ENCODE data around the gene PTPRG. TPM values are rescaled to one million over a fixed set of nuclear protein-coding genes. Genes with fewer than 3 reads are reported as not detected.

PTPRG gene
- total and polyA plus RNA-seq, 2 of the 13 experiments (the other 11 are each of a cell fraction or from before 2014, with no cell fraction given) = 8.0 to 25.3 TPM

DNA sequence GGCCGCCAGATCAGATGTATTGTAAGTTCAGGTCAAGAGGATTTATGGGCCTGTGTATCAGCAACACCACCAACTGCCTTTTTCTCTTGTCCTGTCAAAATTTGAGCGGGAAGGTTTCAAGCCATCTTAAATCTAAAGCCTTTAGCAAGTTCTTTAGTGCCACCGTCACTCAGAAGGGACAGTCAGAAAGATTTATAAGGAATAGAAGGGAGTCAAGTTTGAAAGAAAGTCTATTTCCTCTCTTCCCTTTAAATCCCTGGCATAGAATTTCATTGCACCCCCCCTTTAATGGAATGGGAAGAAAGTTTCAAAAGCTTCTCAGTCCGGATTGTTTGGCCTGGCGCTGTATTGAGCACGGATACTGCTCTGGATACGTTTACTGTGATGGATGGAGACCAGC lies 452.6 kb downstream of the PTPRG start:
- no peak for DNase-seq (ENCODE audit: low spot score)
- FAIRE-seq = no peak
- no peaks in the 10 kb centered on the region for H3K79me2 ChIP-seq (ENCODE audit: insufficient read depth, low read length)
- TF ChIP-seq, protein P1, sequence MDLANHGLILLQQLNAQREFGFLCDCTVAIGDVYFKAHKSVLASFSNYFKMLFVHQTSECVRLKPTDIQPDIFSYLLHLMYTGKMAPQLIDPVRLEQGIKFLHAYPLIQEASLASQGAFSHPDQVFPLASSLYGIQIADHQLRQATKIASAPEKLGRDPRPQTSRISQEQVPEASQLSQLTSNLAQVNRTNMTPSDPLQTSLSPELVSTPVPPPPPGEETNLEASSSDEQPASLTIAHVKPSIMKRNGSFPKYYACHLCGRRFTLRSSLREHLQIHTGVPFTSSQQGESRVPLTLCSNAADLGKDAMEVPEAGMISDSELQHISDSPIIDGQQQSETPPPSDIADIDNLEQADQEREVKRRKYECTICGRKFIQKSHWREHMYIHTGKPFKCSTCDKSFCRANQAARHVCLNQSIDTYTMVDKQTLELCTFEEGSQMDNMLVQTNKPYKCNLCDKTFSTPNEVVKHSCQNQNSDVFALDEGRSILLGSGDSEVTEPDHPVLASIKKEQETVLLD (CRISPR knock-in tag; IDR thresholded peaks at IDR 0.05; ENCODE audit: low read depth) = no peak
- no peak for TF ChIP-seq ZNF24 (IDR thresholded peaks at IDR 0.05)
- no peak for TF ChIP-seq MXD4 (CRISPR knock-in tag; IDR thresholded peaks at IDR 0.05)
- no peak for TF ChIP-seq KLF16 (CRISPR knock-in tag; IDR thresholded peaks at IDR 0.05)
- no peak for TF ChIP-seq ZNF382 (CRISPR knock-in tag; IDR thresholded peaks at IDR 0.05; ENCODE audit: borderline replicate concordance)
- no peak for TF ChIP-seq HNRNPK (IDR thresholded peaks at IDR 0.05; ENCODE audit: low read depth, low read length, poor library complexity, severe bottlenecking)
- TF ChIP-seq, protein P2, sequence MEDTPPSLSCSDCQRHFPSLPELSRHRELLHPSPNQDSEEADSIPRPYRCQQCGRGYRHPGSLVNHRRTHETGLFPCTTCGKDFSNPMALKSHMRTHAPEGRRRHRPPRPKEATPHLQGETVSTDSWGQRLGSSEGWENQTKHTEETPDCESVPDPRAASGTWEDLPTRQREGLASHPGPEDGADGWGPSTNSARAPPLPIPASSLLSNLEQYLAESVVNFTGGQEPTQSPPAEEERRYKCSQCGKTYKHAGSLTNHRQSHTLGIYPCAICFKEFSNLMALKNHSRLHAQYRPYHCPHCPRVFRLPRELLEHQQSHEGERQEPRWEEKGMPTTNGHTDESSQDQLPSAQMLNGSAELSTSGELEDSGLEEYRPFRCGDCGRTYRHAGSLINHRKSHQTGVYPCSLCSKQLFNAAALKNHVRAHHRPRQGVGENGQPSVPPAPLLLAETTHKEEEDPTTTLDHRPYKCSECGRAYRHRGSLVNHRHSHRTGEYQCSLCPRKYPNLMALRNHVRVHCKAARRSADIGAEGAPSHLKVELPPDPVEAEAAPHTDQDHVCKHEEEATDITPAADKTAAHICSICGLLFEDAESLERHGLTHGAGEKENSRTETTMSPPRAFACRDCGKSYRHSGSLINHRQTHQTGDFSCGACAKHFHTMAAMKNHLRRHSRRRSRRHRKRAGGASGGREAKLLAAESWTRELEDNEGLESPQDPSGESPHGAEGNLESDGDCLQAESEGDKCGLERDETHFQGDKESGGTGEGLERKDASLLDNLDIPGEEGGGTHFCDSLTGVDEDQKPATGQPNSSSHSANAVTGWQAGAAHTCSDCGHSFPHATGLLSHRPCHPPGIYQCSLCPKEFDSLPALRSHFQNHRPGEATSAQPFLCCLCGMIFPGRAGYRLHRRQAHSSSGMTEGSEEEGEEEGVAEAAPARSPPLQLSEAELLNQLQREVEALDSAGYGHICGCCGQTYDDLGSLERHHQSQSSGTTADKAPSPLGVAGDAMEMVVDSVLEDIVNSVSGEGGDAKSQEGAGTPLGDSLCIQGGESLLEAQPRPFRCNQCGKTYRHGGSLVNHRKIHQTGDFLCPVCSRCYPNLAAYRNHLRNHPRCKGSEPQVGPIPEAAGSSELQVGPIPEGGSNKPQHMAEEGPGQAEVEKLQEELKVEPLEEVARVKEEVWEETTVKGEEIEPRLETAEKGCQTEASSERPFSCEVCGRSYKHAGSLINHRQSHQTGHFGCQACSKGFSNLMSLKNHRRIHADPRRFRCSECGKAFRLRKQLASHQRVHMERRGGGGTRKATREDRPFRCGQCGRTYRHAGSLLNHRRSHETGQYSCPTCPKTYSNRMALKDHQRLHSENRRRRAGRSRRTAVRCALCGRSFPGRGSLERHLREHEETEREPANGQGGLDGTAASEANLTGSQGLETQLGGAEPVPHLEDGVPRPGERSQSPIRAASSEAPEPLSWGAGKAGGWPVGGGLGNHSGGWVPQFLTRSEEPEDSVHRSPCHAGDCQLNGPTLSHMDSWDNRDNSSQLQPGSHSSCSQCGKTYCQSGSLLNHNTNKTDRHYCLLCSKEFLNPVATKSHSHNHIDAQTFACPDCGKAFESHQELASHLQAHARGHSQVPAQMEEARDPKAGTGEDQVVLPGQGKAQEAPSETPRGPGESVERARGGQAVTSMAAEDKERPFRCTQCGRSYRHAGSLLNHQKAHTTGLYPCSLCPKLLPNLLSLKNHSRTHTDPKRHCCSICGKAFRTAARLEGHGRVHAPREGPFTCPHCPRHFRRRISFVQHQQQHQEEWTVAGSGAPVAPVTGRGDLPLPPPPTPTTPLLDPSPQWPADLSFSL (CRISPR knock-in tag; IDR thresholded peaks at IDR 0.05) = no peak
- no peak for TF ChIP-seq ZNF20 (CRISPR knock-in tag; IDR thresholded peaks at IDR 0.05)
- TF ChIP-seq, protein P3, sequence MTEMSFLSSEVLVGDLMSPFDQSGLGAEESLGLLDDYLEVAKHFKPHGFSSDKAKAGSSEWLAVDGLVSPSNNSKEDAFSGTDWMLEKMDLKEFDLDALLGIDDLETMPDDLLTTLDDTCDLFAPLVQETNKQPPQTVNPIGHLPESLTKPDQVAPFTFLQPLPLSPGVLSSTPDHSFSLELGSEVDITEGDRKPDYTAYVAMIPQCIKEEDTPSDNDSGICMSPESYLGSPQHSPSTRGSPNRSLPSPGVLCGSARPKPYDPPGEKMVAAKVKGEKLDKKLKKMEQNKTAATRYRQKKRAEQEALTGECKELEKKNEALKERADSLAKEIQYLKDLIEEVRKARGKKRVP (CRISPR knock-in tag; IDR thresholded peaks at IDR 0.05) = no peak
- TF ChIP-seq NCOA1 (CRISPR knock-in tag; IDR thresholded peaks at IDR 0.05) = no peak
- TF ChIP-seq CCAR2 (optimal IDR thresholded peaks at IDR 0.05; ENCODE audit: low read depth, low read length) = no peak
- TF ChIP-seq KLF13 (CRISPR knock-in tag; IDR thresholded peaks at IDR 0.05) = no peak
- TF ChIP-seq ZNF652 (CRISPR knock-in tag; IDR thresholded peaks at IDR 0.05; ENCODE audit: borderline replicate concordance, low read depth) = no peak
- TF ChIP-seq, protein P4, sequence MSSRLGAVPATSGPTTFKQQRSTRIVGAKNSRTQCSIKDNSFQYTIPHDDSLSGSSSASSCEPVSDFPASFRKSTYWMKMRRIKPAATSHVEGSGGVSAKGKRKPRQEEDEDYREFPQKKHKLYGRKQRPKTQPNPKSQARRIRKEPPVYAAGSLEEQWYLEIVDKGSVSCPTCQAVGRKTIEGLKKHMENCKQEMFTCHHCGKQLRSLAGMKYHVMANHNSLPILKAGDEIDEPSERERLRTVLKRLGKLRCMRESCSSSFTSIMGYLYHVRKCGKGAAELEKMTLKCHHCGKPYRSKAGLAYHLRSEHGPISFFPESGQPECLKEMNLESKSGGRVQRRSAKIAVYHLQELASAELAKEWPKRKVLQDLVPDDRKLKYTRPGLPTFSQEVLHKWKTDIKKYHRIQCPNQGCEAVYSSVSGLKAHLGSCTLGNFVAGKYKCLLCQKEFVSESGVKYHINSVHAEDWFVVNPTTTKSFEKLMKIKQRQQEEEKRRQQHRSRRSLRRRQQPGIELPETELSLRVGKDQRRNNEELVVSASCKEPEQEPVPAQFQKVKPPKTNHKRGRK (CRISPR knock-in tag; IDR thresholded peaks at IDR 0.05) = no peak
- TF ChIP-seq ZNF777 (CRISPR knock-in tag; IDR thresholded peaks at IDR 0.05) = no peak

More for the DNA sequence above, 452.6 kb downstream of the PTPRG start:
- Histone ChIP-seq H3K4me2 (ENCODE audit: low read depth, low read length) (no peak overlapping the region), H3K4me1 (ENCODE audit: insufficient read depth, low read length) (peaks cover 9% of the 10 kb centered on the region), H3K27ac (ENCODE audit: extremely low read length, insufficient read depth, low read length) (no peak overlapping the region), H4K20me1 (ENCODE audit: insufficient read depth, low read length) (no peaks in the 10 kb centered on the region), H2AFZ (ENCODE audit: low read length) (no peak overlapping the region), H3K9ac (ENCODE audit: insufficient read depth, low read depth, low read length) (no peak overlapping the region), H3K4me3 (replicated peaks in 1 of 3; ENCODE audit: insufficient read depth in 1 of 3, low read depth in 2 of 3, low read length in 3 of 3) (no peak overlapping the region), H3K27me3 (ENCODE audit: control insufficient read depth in 1 of 2, insufficient read depth in 2 of 2, low read length in 2 of 2) (no peaks in the 10 kb centered on the region), H3K36me3 (replicated peaks in 1 of 2; ENCODE audit: control insufficient read depth in 1 of 2, insufficient read depth in 2 of 2, low read length in 2 of 2) (0 out of 5 replicates have a peak, but pooled peaks cover 0 to 4% of the 10 kb centered on the region in 2 experiments), H3K9me3 (ENCODE audit: low read length) (no peaks in the 10 kb centered on the region)
- 98% methylated on average over 7 of the region's 7 CpGs for WGBS (ENCODE audit: low lambda C conversion rate)
- no peak for ATAC-seq
- ChIA-PET POLR2A (no interaction called here), CTCF (ENCODE audit: low intra/inter-chr PET ratio, low total read pairs) (no interaction called here)
- in situ Hi-C loops (cut with HindIII; ENCODE audit: extremely low pct_ligation_motif_present, low pct_unique_long_range_greater_than_20kb) = no loop called here
- no TSS peak for BruUV-seq (replicated peaks)
- intact Hi-C loops (cut with micrococcal nuclease; ENCODE audit: unreplicated experiment) = no loop called here

All from HepG2 (cell line).